ENCODE results near the gene DHRS1.

The DHRS1 gene

GRCh38 chr14:24334431-24335291 lies 35.1 kb upstream of the DHRS1 start, which contains the start of gene ADCY4:
TSS of gene ADCY4 (minus strand) at chr14:24335071. CDS start at chr14:24334652, 419 bp downstream.
- TF ChIP-seq CTCF (IDR thresholded peaks at IDR 0.05; ENCODE audit: control insufficient read depth, insufficient read depth, low read depth, low read length, missing control alignments) = no peak
- H3K4me3 ChIP-seq (ENCODE audit: control insufficient read depth, low read depth, low read length) = peak within 1 kb of the TSS; percentile 49

GRCh38 chr14:24332268-24332993 lies 32.9 kb upstream of the DHRS1 start:
- DNase-seq (ENCODE audit: low read depth) = no peak
- peak; percentile 77 for TF ChIP-seq CTCF (IDR thresholded peaks at IDR 0.05; ENCODE audit: control insufficient read depth, insufficient read depth, low read depth, low read length, missing control alignments)
- no peak overlapping the region for H3K4me3 ChIP-seq (ENCODE audit: control insufficient read depth, low read depth, low read length)

More at GRCh38 chr14:24334431-24335291, 35.1 kb upstream of the DHRS1 start, which contains the start of gene ADCY4:
- DNase-seq (ENCODE audit: low read depth) = no peak

- no peak overlapping the region for H3K4me3 ChIP-seq (ENCODE audit: control insufficient read depth, low read depth, low read length)
- TF ChIP-seq CTCF (IDR thresholded peaks at IDR 0.05; ENCODE audit: control insufficient read depth, insufficient read depth, low read depth, low read length, missing control alignments) = no peak
- DNase-seq (ENCODE audit: low read depth) = no peak
Measured at GRCh38 chr14:24331731-24332267, 32.2 kb upstream of the DHRS1 start.

GRCh38 chr14:24330973-24331674 lies 31.5 kb upstream of the DHRS1 start:
- no peak overlapping the region for H3K4me3 ChIP-seq (ENCODE audit: control insufficient read depth, low read depth, low read length)
- no peak for DNase-seq (ENCODE audit: low read depth)
- TF ChIP-seq CTCF (IDR thresholded peaks at IDR 0.05; ENCODE audit: control insufficient read depth, insufficient read depth, low read depth, low read length, missing control alignments) = no peak

- DNase-seq (ENCODE audit: low read depth) = no peak
- TF ChIP-seq CTCF (IDR thresholded peaks at IDR 0.05; ENCODE audit: control insufficient read depth, insufficient read depth, low read depth, low read length, missing control alignments) = no peak
- no peak overlapping the region for H3K4me3 ChIP-seq (ENCODE audit: control insufficient read depth, low read depth, low read length)
Measured at GRCh38 chr14:24329736-24330135, 30.2 kb upstream of the DHRS1 start.

GRCh38 chr14:24329073-24329663 lies 29.6 kb upstream of the DHRS1 start:
- no peak for DNase-seq (ENCODE audit: low read depth)
- no peak overlapping the region for H3K4me3 ChIP-seq (ENCODE audit: control insufficient read depth, low read depth, low read length)
- no peak for TF ChIP-seq CTCF (IDR thresholded peaks at IDR 0.05; ENCODE audit: control insufficient read depth, insufficient read depth, low read depth, low read length, missing control alignments)
